WERI-Rb-1 (cell line): ENCODE results near the gene LGALS7B.
"Not testable (repeated sequence)": the region's sequence is repeated elsewhere in the genome, so short reads cannot be mapped to it uniquely, and the experiment has no call there.

Source experiments
- DNase-seq: peaks from one replicate; pipeline ENCODE4 v3.0.0-alpha.2; 2020
- H3K27ac ChIP-seq: fragments of 250-450 bp; sonication (Bioruptor Pico); 2 replicates; pipeline ENCODE4 v1.5.1; 2020; ENCODE audit warnings: mild to moderate bottlenecking, moderate library complexity
- H3K27me3 ChIP-seq: fragments of 250-450 bp; sonication (Bioruptor Pico); 2 replicates; pipeline ENCODE4 v1.5.1; 2021; ENCODE audit warnings: mild to moderate bottlenecking, low read depth, moderate library complexity; ENCODE audit not compliant: insufficient read depth, severe bottlenecking
- H3K36me3 ChIP-seq: fragments of 250-450 bp; sonication (Bioruptor Pico); 2 replicates; pipeline ENCODE4 v1.5.1; 2020; ENCODE audit warnings: mild to moderate bottlenecking, moderate library complexity
- H3K4me3 ChIP-seq: 2 replicates; pipeline ENCODE4 v1.5.1; 2011; ENCODE audit warnings: low read depth, mild to moderate bottlenecking, control low read depth, low read length
- H3K9me3 ChIP-seq: fragments of 250-450 bp; sonication (Bioruptor Pico); 2 replicates; pipeline ENCODE4 v1.5.1; 2021; ENCODE audit warnings: mild to moderate bottlenecking, moderate library complexity; ENCODE audit not compliant: severe bottlenecking
- CTCF ChIP-seq: IDR thresholded peaks from 2 replicates; pipeline ENCODE4 v1.5.1; 2011; ENCODE audit warnings: low read depth, mild to moderate bottlenecking, control low read depth, inconsistent platforms, low read length

Gene LGALS7B

GRCh38 chr19:38742296-38742695 lies 46.7 kb upstream of the LGALS7B start:
- DNase-seq, result no peak
- no peak for TF ChIP-seq CTCF
- Histone ChIP-seq H3K9me3 (no peaks in the 10 kb centered on the region), H3K36me3 (no peaks in the 10 kb centered on the region), H3K27ac (no peak overlapping the region), H3K4me3 (no peak overlapping the region), H3K27me3 (no peaks in the 10 kb centered on the region)

GRCh38 chr19:38742906-38743305 lies 46.1 kb upstream of the LGALS7B start:
- H3K27ac ChIP-seq, result no peak overlapping the region
- H3K9me3 ChIP-seq, result no peaks in the 10 kb centered on the region
- no peak for DNase-seq
- H3K4me3 ChIP-seq, result no peak overlapping the region
- no peaks in the 10 kb centered on the region for H3K36me3 ChIP-seq
- no peak for TF ChIP-seq CTCF
- no peaks in the 10 kb centered on the region for H3K27me3 ChIP-seq

GRCh38 chr19:38743394-38744297 lies 45.4 kb upstream of the LGALS7B start:
- Histone ChIP-seq H3K27ac (no peak overlapping the region), H3K9me3 (no peaks in the 10 kb centered on the region), H3K36me3 (no peaks in the 10 kb centered on the region), H3K4me3 (no peak overlapping the region), H3K27me3 (no peaks in the 10 kb centered on the region)
- no peak for DNase-seq
- no peak for TF ChIP-seq CTCF

- no peaks in the 10 kb centered on the region for H3K9me3 ChIP-seq
- no peak within 1 kb of the TSS for H3K4me3 ChIP-seq
- no peaks in the 10 kb centered on the region for H3K27me3 ChIP-seq
- no peak for DNase-seq
- no peak within 1 kb of the TSS for H3K27ac ChIP-seq
- TF ChIP-seq CTCF, result no peak
- H3K36me3 ChIP-seq, result no peaks in the 10 kb centered on the region
These were observed 44.7 kb upstream of the LGALS7B start, which contains the start of gene CAPN12 for GRCh38 chr19:38744298-38744681. CAPN12 (minus strand) TSS chr19:38744474; CDS start chr19:38744165, 309 bp downstream.

GRCh38 chr19:38744874-38745273 lies 44.1 kb upstream of the LGALS7B start:
- Histone ChIP-seq H3K36me3 (no peaks in the 10 kb centered on the region), H3K27ac (no peak overlapping the region), H3K27me3 (no peaks in the 10 kb centered on the region), H3K4me3 (no peak overlapping the region), H3K9me3 (no peaks in the 10 kb centered on the region)
- TF ChIP-seq CTCF, result no peak
- DNase-seq, result no peak

GRCh38 chr19:38745316-38745715 lies 43.7 kb upstream of the LGALS7B start:
- Histone ChIP-seq H3K36me3 (no peaks in the 10 kb centered on the region), H3K27me3 (no peaks in the 10 kb centered on the region), H3K27ac (no peak overlapping the region), H3K9me3 (no peaks in the 10 kb centered on the region), H3K4me3 (no peak overlapping the region)
- DNase-seq, result no peak
- no peak for TF ChIP-seq CTCF

GRCh38 chr19:38753783-38754182 lies 35.2 kb upstream of the LGALS7B start:
- H3K4me3 ChIP-seq, H3K9me3 ChIP-seq, H3K27me3 ChIP-seq, H3K36me3 ChIP-seq, H3K27ac ChIP-seq, DNase-seq: not testable (repeated sequence)

- not testable (repeated sequence) for DNase-seq, H3K4me3 ChIP-seq, H3K36me3 ChIP-seq, H3K9me3 ChIP-seq, H3K27ac ChIP-seq, H3K27me3 ChIP-seq
These were observed 34.8 kb upstream of the LGALS7B start for GRCh38 chr19:38754196-38754595.
